ENCODE measurements around the gene STX3. TPM values are rescaled to one million over a fixed set of nuclear protein-coding genes. Genes with fewer than 3 reads are reported as not detected.

STX3 gene
- polyA plus RNA-seq, 1 donor from 2014 or later: 21.3 TPM

- no peaks in the 10 kb centered on the region for H3F3A ChIP-seq (ENCODE audit: insufficient read depth, low read length, poor library complexity, severe bottlenecking)
- no peak overlapping the region for H3K4me3 ChIP-seq (ENCODE audit: low read length)
- H2AFZ ChIP-seq (ENCODE audit: low read depth, low read length): no peak overlapping the region
- no peaks in the 10 kb centered on the region for H3K27me3 ChIP-seq (ENCODE audit: insufficient read depth, low read depth, low read length)
- no peak overlapping the region for H3K4me2 ChIP-seq (ENCODE audit: low read length)
- H3K27ac ChIP-seq (ENCODE audit: low read length): no peak overlapping the region
- no peak for TF ChIP-seq RAD21 (conservative IDR thresholded peaks at IDR 0.05)
- TF ChIP-seq POLR2AphosphoS5 (IDR thresholded peaks at IDR 0.05): no peak
- TF ChIP-seq TAF1 (IDR thresholded peaks at IDR 0.05; ENCODE audit: low read depth): no peak
- no peak for TF ChIP-seq EP300 (conservative IDR thresholded peaks at IDR 0.05; ENCODE audit: poor library complexity, severe bottlenecking)
- TF ChIP-seq MXI1 (conservative IDR thresholded peaks at IDR 0.05; ENCODE audit: poor library complexity, severe bottlenecking): no peak
- no peak for TF ChIP-seq EZH2 (IDR thresholded peaks at IDR 0.05; ENCODE audit: borderline replicate concordance, insufficient read depth, low read length, poor library complexity, severe bottlenecking)
- TF ChIP-seq SMC3 (conservative IDR thresholded peaks at IDR 0.05; ENCODE audit: poor library complexity): no peak
- TF ChIP-seq REST (IDR thresholded peaks at IDR 0.05; ENCODE audit: borderline replicate concordance): no peak
- no peak for TF ChIP-seq CTCF (IDR thresholded peaks at IDR 0.05; ENCODE audit: poor library complexity, severe bottlenecking)
- no peak overlapping the region for H3K9ac ChIP-seq (ENCODE audit: low read length)
- no peaks in the 10 kb centered on the region for H3K9me2 ChIP-seq (ENCODE audit: insufficient read depth, low read length)
- H3K79me2 ChIP-seq (replicated peaks; ENCODE audit: insufficient read depth, low read length): no peaks in the 10 kb centered on the region
- H3K36me3 ChIP-seq (ENCODE audit: insufficient read depth, low read length): no peaks in the 10 kb centered on the region
- H3K9me3 ChIP-seq (ENCODE audit: low read length): no peaks in the 10 kb centered on the region
- H4K20me1 ChIP-seq (ENCODE audit: insufficient read depth): no peaks in the 10 kb centered on the region
These were observed 74.2 kb downstream of the STX3 start for GRCh38 chr11:59829358-59829757.

DNA sequence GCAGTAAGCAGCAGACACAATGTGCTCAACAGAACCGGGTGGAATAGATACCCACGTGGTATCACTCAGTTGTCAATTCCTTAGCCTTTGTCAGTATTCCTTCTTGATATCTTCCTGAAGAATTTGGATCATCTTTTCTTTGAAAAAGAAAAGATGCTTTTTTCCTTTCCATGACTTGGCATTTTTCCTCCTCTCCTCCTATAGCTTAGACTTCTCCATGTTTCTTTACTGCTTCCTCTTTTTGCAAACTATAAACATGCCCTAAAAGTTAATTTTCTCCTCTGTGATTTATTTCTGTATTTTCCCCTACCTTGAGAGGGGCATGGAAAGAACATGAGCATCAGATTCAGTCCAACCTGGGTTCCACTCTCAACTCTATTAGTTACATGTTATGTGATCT is 78.4 kb downstream of the STX3 start:
- TF ChIP-seq REST (IDR thresholded peaks at IDR 0.05; ENCODE audit: borderline replicate concordance) (no peak), TAF1 (IDR thresholded peaks at IDR 0.05; ENCODE audit: low read depth) (no peak), EZH2 (IDR thresholded peaks at IDR 0.05; ENCODE audit: borderline replicate concordance, insufficient read depth, low read length, poor library complexity, severe bottlenecking) (no peak), MXI1 (conservative IDR thresholded peaks at IDR 0.05; ENCODE audit: poor library complexity, severe bottlenecking) (no peak), CTCF (IDR thresholded peaks at IDR 0.05; ENCODE audit: poor library complexity, severe bottlenecking) (no peak), EP300 (conservative IDR thresholded peaks at IDR 0.05; ENCODE audit: poor library complexity, severe bottlenecking) (no peak), RAD21 (conservative IDR thresholded peaks at IDR 0.05) (no peak), SMC3 (conservative IDR thresholded peaks at IDR 0.05; ENCODE audit: poor library complexity) (no peak), POLR2AphosphoS5 (IDR thresholded peaks at IDR 0.05) (no peak)

More for the DNA sequence above, 78.4 kb downstream of the STX3 start:
- Histone ChIP-seq H3K9me3 (ENCODE audit: low read length) (no peaks in the 10 kb centered on the region), H2AFZ (ENCODE audit: low read depth, low read length) (no peak overlapping the region), H3K4me2 (ENCODE audit: low read length) (no peak overlapping the region), H3K9ac (ENCODE audit: low read length) (no peak overlapping the region), H3K36me3 (ENCODE audit: insufficient read depth, low read length) (no peaks in the 10 kb centered on the region), H3F3A (ENCODE audit: insufficient read depth, low read length, poor library complexity, severe bottlenecking) (no peaks in the 10 kb centered on the region), H3K4me3 (ENCODE audit: low read length) (no peak overlapping the region), H4K20me1 (ENCODE audit: insufficient read depth) (no peaks in the 10 kb centered on the region), H3K27ac (ENCODE audit: low read length) (no peak overlapping the region), H3K27me3 (ENCODE audit: insufficient read depth, low read depth, low read length) (no peaks in the 10 kb centered on the region), H3K9me2 (ENCODE audit: insufficient read depth, low read length) (no peaks in the 10 kb centered on the region), H3K79me2 (replicated peaks; ENCODE audit: insufficient read depth, low read length) (no peaks in the 10 kb centered on the region)

Measured in neural cell (in vitro differentiated cells).